ENCODE data around the gene ZNF598. TPM values are rescaled to one million over a fixed set of nuclear protein-coding genes. Genes with fewer than 3 reads are reported as not detected.

Gene ZNF598
- total RNA-seq, 3 donors from 2014 or later = 41.9 to 45.4 (median 42.4) TPM

GRCh38 chr16:1973461-1974156 is 36.0 kb downstream of the ZNF598 start:
- peaks cover 16% of the 10 kb centered on the region for H3K4me1 ChIP-seq (ENCODE audit: low read depth)
- H3K9me3 ChIP-seq = no peaks in the 10 kb centered on the region
- DNase-seq (peak in 2 of 3 donors; percentile 31 to 48), ATAC-seq (no peak)
- H3K36me3 ChIP-seq (ENCODE audit: low read depth) = no peaks in the 10 kb centered on the region
- no peak overlapping the region for H3K4me3 ChIP-seq
- TF ChIP-seq, protein P1, sequence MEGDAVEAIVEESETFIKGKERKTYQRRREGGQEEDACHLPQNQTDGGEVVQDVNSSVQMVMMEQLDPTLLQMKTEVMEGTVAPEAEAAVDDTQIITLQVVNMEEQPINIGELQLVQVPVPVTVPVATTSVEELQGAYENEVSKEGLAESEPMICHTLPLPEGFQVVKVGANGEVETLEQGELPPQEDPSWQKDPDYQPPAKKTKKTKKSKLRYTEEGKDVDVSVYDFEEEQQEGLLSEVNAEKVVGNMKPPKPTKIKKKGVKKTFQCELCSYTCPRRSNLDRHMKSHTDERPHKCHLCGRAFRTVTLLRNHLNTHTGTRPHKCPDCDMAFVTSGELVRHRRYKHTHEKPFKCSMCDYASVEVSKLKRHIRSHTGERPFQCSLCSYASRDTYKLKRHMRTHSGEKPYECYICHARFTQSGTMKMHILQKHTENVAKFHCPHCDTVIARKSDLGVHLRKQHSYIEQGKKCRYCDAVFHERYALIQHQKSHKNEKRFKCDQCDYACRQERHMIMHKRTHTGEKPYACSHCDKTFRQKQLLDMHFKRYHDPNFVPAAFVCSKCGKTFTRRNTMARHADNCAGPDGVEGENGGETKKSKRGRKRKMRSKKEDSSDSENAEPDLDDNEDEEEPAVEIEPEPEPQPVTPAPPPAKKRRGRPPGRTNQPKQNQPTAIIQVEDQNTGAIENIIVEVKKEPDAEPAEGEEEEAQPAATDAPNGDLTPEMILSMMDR (IDR thresholded peaks at IDR 0.05) = no peak
- intact Hi-C loops (cut with DNase I, micrococcal nuclease) = no loop called here

GRCh38 chr16:1972490-1972877 is 37.1 kb downstream of the ZNF598 start:
- H3K36me3 ChIP-seq (ENCODE audit: low read depth) = no peaks in the 10 kb centered on the region
- no peaks in the 10 kb centered on the region for H3K9me3 ChIP-seq
- peaks cover 16% of the 10 kb centered on the region for H3K4me1 ChIP-seq (ENCODE audit: low read depth)
- ATAC-seq (peak; percentile 43), DNase-seq (peak in 2 of 3 donors; percentile 51 to 66)
- peak overlapping the region; percentile 73 for H3K4me3 ChIP-seq
- intact Hi-C loops (cut with DNase I, micrococcal nuclease) = no loop called here
- TF ChIP-seq, protein P1 (IDR thresholded peaks at IDR 0.05) = no peak

DNA sequence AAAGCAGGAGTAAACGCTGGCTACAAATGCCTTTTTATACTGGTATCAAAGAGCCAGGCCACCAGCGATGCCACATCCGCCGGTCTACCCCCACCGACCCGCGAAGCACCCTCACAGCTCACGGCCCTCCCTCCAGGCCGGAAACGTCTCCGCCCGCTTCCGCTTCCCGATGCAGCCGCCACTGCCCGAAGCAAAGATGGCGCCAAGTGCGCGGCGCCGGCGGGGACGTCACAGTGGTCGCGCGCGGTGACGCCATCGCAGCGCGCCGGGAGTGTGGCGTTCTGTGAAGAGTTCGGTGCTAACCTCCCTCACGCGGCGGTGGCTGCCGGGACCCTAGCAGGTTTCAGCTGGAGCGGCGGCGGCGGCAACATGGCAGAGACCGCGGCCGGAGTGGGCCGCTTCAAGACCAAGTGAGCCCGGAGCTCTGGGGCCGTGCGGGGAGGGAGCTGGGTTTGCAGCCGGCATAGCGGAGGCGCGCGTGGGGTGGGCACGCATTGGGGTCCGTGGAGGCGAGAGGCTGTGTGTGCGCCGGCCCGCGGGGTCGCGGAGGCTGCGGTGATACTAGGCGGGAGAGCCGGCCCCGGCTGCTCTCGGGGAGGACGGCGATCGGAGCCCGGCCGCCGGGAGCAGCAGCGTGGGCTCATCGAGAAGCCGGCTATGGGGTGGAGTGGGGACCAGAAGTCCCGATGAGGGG is 37.7 kb downstream of the ZNF598 start, which contains the start of gene TBL3:
Gene TBL3 (plus strand): TSS at position 258 of the 694 bp plus-strand sequence. CDS start 112 bp downstream, at position 370.
- TF ChIP-seq, protein P1 (IDR thresholded peaks at IDR 0.05) = no peak
- ATAC-seq = peak; percentile 96
- no peaks in the 10 kb centered on the region for H3K36me3 ChIP-seq (ENCODE audit: low read depth)
- peak within 1 kb of the TSS; percentile 73 for H3K4me3 ChIP-seq
- peaks cover 16% of the 10 kb centered on the region for H3K4me1 ChIP-seq (ENCODE audit: low read depth)
- intact Hi-C loops (cut with DNase I, micrococcal nuclease) = no loop called here
- peak; percentile 94 to 97 (median 97) for DNase-seq
- H3K9me3 ChIP-seq = no peaks in the 10 kb centered on the region

DNA sequence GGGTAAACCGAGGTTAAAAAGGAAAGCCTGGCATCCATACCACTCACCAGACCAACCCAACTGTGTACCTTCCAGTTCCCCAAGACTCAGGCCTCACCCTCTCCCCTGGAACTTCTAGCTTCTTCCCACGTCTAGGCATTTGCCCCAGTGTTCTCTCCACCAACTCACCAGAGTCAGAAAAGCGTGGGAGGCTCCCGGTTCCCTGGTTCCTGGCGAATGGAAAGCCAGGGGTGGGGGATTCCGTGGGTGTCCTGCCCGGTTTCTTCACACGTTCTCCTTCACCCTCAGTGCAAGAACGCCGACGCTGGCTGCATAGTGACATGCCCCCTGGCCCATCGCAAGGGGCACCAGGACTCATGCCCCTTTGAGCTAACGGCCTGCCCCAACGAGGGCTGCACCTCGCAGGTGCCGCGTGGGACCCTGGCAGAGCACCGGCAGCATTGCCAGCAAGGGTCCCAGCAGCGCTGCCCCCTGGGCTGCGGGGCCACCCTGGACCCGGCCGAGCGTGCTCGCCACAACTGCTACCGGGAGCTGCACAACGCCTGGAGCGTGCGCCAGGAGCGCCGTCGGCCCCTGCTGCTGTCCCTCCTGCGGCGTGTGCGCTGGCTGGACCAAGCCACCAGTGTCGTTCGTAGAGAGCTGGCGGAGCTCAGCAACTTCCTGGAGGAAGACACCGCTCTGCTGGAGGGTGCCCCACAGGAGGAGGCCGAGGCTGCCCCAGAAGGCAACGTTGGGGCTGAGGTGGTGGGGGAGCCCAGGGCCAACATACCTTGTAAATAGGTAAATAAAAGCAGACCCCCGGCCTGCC is 41.3 kb downstream of the ZNF598 start:
- H3K36me3 ChIP-seq (ENCODE audit: low read depth) = no peaks in the 10 kb centered on the region
- DNase-seq (no peak), ATAC-seq (no peak)
- TF ChIP-seq, protein P1 (IDR thresholded peaks at IDR 0.05) = no peak
- H3K9me3 ChIP-seq = no peaks in the 10 kb centered on the region
- peaks cover 29% of the 10 kb centered on the region for H3K4me1 ChIP-seq (ENCODE audit: low read depth)
- intact Hi-C loops (cut with DNase I, micrococcal nuclease) = no loop called here
- H3K4me3 ChIP-seq = no peak overlapping the region

DNA sequence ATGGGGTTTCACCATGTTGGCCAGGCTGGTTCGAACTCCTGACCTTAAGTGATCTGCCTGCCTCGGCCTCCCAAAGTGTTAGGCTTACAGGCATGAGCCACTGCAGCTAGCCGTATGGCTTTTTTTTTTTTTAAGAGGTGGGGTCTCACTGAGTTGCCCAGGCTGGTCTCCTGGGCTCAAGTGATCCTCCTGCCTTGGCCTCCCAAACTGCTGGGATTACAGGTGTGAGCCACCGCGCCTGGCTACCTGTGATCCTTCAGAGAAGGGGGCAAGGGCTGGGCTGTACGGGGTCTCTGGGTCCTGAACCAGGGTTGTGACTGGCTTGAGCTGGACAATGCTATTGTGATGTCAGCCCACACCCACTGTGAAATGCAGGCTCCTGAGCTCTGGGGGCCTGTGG is 43.2 kb downstream of the ZNF598 start, which contains the start of gene RNF151:
Gene RNF151 (plus strand): TSS at position 397 of the 400 bp plus-strand sequence. CDS start 26 bp downstream, outside the sequence.
- Histone ChIP-seq H3K4me3 (no peak within 1 kb of the TSS), H3K36me3 (ENCODE audit: low read depth) (peaks cover 2% of the 10 kb centered on the region), H3K4me1 (ENCODE audit: low read depth) (peaks cover 20% of the 10 kb centered on the region), H3K9me3 (no peaks in the 10 kb centered on the region)
- intact Hi-C loops (cut with DNase I, micrococcal nuclease) = no loop called here
- TF ChIP-seq, protein P1 (IDR thresholded peaks at IDR 0.05) = no peak
- ATAC-seq (no peak), DNase-seq (no peak)
